ENCODE measurements around the gene KLRD1.

KLRD1 gene

DNA sequence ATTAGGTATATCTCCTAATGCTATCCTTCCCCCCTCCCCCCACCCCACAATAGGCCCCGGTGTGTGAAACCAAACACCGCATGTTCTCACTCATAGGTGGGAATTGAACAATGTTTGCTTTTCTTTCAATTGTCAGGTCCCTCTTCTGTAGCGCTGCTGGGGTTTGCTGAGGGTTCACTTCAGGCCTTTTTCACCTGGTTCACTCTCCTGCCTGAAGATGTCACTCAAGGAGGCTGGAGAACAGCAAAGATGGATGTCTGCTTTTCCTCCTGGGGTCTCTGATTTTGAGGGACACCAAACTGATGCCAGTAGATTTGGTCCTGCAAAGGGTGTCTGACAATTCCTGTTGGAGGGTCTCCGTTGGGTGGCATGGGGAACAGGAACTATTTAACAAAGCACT, 46.4 kb downstream of the KLRD1 start:
- no peaks in the 10 kb centered on the region for H3K36me3 ChIP-seq (ENCODE audit: control insufficient read depth, insufficient read depth, low read length)
- no peak overlapping the region for H2AFZ ChIP-seq

DNA sequence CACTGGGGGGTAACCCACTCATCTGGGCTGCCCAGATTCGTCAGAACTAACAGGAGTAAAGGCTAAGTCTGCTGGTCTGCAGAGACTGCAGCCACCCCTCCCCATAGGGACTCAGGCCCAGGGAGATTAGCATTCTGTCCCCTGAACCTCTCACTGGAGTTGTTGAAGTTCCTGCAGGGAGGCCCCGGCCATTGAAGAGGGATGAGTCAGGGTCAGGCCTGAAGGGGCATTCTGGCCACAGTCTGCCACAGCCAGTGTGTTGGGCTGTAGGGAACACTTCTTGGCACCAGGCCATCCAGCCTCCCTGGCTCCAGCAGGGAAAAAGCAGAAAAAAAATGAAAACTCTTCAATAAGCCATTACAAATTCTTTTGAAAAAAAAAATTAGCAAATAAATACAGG, 46.8 kb downstream of the KLRD1 start:
- Histone ChIP-seq H3K4me3 (ENCODE audit: low read depth, low read length) (no peak overlapping the region), H3K9me3 (ENCODE audit: control insufficient read depth, low read length) (no peaks in the 10 kb centered on the region), H3K27me3 (ENCODE audit: control insufficient read depth, insufficient read depth, low read length) (no peaks in the 10 kb centered on the region), H3K4me2 (ENCODE audit: low read length) (no peak overlapping the region), H3K36me3 (ENCODE audit: control insufficient read depth, insufficient read depth, low read length) (no peaks in the 10 kb centered on the region), H3K79me2 (no peaks in the 10 kb centered on the region), H3K27ac (no peak overlapping the region), H3K9ac (no peak overlapping the region), H3K4me1 (no peaks in the 10 kb centered on the region), H2AFZ (no peak overlapping the region)
- TF ChIP-seq, protein P1, sequence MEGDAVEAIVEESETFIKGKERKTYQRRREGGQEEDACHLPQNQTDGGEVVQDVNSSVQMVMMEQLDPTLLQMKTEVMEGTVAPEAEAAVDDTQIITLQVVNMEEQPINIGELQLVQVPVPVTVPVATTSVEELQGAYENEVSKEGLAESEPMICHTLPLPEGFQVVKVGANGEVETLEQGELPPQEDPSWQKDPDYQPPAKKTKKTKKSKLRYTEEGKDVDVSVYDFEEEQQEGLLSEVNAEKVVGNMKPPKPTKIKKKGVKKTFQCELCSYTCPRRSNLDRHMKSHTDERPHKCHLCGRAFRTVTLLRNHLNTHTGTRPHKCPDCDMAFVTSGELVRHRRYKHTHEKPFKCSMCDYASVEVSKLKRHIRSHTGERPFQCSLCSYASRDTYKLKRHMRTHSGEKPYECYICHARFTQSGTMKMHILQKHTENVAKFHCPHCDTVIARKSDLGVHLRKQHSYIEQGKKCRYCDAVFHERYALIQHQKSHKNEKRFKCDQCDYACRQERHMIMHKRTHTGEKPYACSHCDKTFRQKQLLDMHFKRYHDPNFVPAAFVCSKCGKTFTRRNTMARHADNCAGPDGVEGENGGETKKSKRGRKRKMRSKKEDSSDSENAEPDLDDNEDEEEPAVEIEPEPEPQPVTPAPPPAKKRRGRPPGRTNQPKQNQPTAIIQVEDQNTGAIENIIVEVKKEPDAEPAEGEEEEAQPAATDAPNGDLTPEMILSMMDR (IDR thresholded peaks at IDR 0.05) = no peak

More for the DNA sequence above, 46.4 kb downstream of the KLRD1 start:
- TF ChIP-seq, protein P1 (IDR thresholded peaks at IDR 0.05) = no peak
- no peak overlapping the region for H3K4me2 ChIP-seq (ENCODE audit: low read length)
- no peaks in the 10 kb centered on the region for H3K27me3 ChIP-seq (ENCODE audit: control insufficient read depth, insufficient read depth, low read length)
- no peak overlapping the region for H3K4me3 ChIP-seq (ENCODE audit: low read depth, low read length)
- no peaks in the 10 kb centered on the region for H3K9me3 ChIP-seq (ENCODE audit: control insufficient read depth, low read length)
- no peaks in the 10 kb centered on the region for H3K79me2 ChIP-seq
- H3K4me1 ChIP-seq = no peaks in the 10 kb centered on the region
- no peak overlapping the region for H3K9ac ChIP-seq
- no peak overlapping the region for H3K27ac ChIP-seq

DNA sequence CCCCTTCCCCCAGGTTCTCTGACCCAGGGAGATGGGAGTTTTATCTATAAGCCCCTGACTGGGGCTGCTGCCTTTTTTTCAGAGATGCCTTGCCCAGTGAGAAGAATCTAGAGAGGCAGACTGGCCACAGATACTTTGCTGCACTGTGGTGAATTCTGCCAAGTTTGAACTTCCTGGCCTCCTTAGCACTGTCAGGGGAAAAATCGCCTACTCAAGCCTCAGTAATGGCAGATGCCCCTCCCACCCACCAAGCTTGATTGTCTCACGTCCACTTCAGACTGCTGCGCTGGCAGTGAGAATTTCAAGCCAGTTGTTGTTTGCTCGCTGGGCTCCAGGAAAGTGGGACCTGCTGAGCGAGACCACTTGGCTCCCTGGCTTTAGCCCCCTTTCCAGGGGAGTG, 50.5 kb downstream of the KLRD1 start:
- Histone ChIP-seq H3K36me3 (ENCODE audit: control insufficient read depth, insufficient read depth, low read length) (no peaks in the 10 kb centered on the region), H3K4me3 (ENCODE audit: low read depth, low read length) (no peak overlapping the region), H2AFZ (no peak overlapping the region), H3K27me3 (ENCODE audit: control insufficient read depth, insufficient read depth, low read length) (no peaks in the 10 kb centered on the region), H3K9ac (no peak overlapping the region), H3K4me2 (ENCODE audit: low read length) (no peak overlapping the region), H3K27ac (no peak overlapping the region), H3K4me1 (peaks cover 4% of the 10 kb centered on the region), H3K79me2 (no peaks in the 10 kb centered on the region), H3K9me3 (ENCODE audit: control insufficient read depth, low read length) (no peaks in the 10 kb centered on the region)
- TF ChIP-seq, protein P1 (IDR thresholded peaks at IDR 0.05) = no peak

DNA sequence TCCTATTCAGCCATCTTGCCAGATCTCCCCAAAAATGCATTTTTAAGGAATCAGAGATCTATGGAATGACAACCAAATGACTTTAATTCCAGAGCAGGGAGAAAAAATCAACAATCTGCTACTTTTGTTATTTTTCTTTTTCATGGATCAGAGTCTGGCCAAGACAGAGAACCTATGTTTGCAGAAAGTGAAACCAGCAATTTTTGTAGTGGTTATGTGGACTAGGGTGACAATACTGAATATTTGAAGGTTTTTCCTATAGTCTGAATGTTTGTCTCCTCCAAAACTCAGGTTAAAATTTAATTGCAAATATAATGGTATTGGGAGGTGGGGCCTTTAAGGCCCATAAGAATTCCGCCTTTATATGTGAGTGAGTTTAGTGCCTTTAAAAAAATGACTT, 51.3 kb downstream of the KLRD1 start:
- Histone ChIP-seq H3K36me3 (ENCODE audit: control insufficient read depth, insufficient read depth, low read length) (no peaks in the 10 kb centered on the region), H3K27me3 (ENCODE audit: control insufficient read depth, insufficient read depth, low read length) (no peaks in the 10 kb centered on the region), H3K9ac (no peak overlapping the region), H3K4me3 (ENCODE audit: low read depth, low read length) (no peak overlapping the region), H3K79me2 (no peaks in the 10 kb centered on the region), H3K27ac (no peak overlapping the region), H3K9me3 (ENCODE audit: control insufficient read depth, low read length) (no peaks in the 10 kb centered on the region), H3K4me1 (peaks cover 8% of the 10 kb centered on the region), H2AFZ (no peak overlapping the region), H3K4me2 (ENCODE audit: low read length) (no peak overlapping the region)
- TF ChIP-seq, protein P1 (IDR thresholded peaks at IDR 0.05) = no peak

DNA sequence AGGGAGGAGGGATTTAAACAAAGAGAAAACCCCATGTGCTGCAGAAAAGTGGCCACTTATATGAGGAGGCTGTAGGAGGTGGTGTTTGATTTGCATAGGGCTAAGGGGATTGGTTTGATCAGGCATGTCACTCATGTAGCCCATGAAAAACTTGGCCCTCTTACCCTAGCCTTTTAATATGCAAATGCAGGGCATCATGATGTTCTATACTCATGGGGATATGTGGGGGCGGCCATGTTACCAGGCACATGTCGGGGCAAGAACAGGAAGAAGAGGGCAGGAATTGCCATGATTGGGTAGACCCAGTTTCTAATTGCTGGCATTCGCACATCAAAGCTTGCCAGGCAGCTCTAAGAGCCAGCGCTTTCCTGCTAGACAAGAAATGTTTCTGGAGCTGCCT, 53.4 kb downstream of the KLRD1 start:
- H3K79me2 ChIP-seq = no peaks in the 10 kb centered on the region
- H3K4me2 ChIP-seq (ENCODE audit: low read length) = no peak overlapping the region
- H3K27ac ChIP-seq = no peak overlapping the region
- TF ChIP-seq, protein P1 (IDR thresholded peaks at IDR 0.05) = no peak
- peak overlapping the region; percentile 5 for H2AFZ ChIP-seq
- H3K27me3 ChIP-seq (ENCODE audit: control insufficient read depth, insufficient read depth, low read length) = no peaks in the 10 kb centered on the region
- H3K4me1 ChIP-seq = peaks cover 11% of the 10 kb centered on the region
- no peak overlapping the region for H3K4me3 ChIP-seq (ENCODE audit: low read depth, low read length)
- H3K9ac ChIP-seq = no peak overlapping the region
- no peaks in the 10 kb centered on the region for H3K36me3 ChIP-seq (ENCODE audit: control insufficient read depth, insufficient read depth, low read length)
- no peaks in the 10 kb centered on the region for H3K9me3 ChIP-seq (ENCODE audit: control insufficient read depth, low read length)

Measured in parathyroid adenoma (tissue), 2 donors.